Body of pancreas (tissue), 4 donors: ENCODE measurements around the gene GLIS2. TPM values are rescaled to one million over a fixed set of nuclear protein-coding genes. Genes with fewer than 3 reads are reported as not detected.

ENCODE experiments used
- ATAC-seq: fragments of 150-250 bp; one replicate; pipeline ENCODE4 v1.9.1; 2016
- DNase-seq, 4 donors: peaks; one replicate each; pipeline ENCODE4 v3.0.0-alpha.2; 2019
- H3K27ac ChIP-seq, 4 donors: fragments of 200-600 bp; sonication (generic); 1 replicate in 3 of 4; 2 replicates in 1 of 4; pipeline versions ENCODE4 v1.5.1 to v1.6.1; 2016 to 2019; ENCODE audit warnings: mild to moderate bottlenecking in 1 of 4, mixed read lengths in 1 of 4, moderate library complexity in 1 of 4
- H3K27me3 ChIP-seq, 2 donors: fragments of 200-600 bp; sonication (generic); one replicate each; pipeline ENCODE4 v1.6.0; 2016; ENCODE audit warnings: mild to moderate bottlenecking in 1 of 2
- H3K36me3 ChIP-seq, 2 donors: fragments of 200-600 bp; sonication (generic); replicated peaks in 1 of 2; 2 replicates each; pipeline ENCODE4 v1.5.1; 2016; ENCODE audit warnings: low read depth in 2 of 2; ENCODE audit not compliant: insufficient read depth in 1 of 2
- H3K4me1 ChIP-seq: fragments of 200-600 bp; sonication (generic); one replicate; pipeline ENCODE4 v1.6.0; 2016
- H3K4me3 ChIP-seq, 2 donors: fragments of 200-600 bp; sonication (generic); 1 replicate in 1 of 2; 2 replicates in 1 of 2; pipeline ENCODE4 v1.5.1; 2016 to 2019
- H3K9me3 ChIP-seq, 3 donors: fragments of 200-600 bp; sonication (generic); 1 replicate in 2 of 3; 2 replicates in 1 of 3; pipeline ENCODE4 v1.5.1; 2016
- CTCF ChIP-seq, 7 experiments: fragments of 450-650 bp in 4 of 7; fragments of 200-600 bp in 3 of 7; sonication (generic) in 3 of 7; IDR thresholded peaks; one replicate each; pipeline ENCODE4 v1.5.1; 2016 to 2019; ENCODE audit warnings: antibody characterized with exemption in 7 of 7
- POLR2A ChIP-seq, 3 donors: fragments of 450-650 bp; IDR thresholded peaks; one replicate each; pipeline ENCODE4 v1.6.1; 2016; ENCODE audit warnings: antibody characterized with exemption in 3 of 3, mild to moderate bottlenecking in 2 of 3
- whole genome bisulfite sequencing, 2 donors: methylation state at CpG; one replicate each; pipeline ENCODE4 v1.1.5; 2017; 5-methylcytosine and 5-hydroxymethylcytosine counted together
- intact Hi-C: fragments of 100-400 bp; cut with DNase I; formaldehyde crosslinking; loops from one replicate; pipeline ENCODE4 v1.15.1; 2023
- total RNA-seq, 2 donors: library from RNA; depleted of rRNA; stranded (reverse); fragments of >200 nt; gene quantifications; one replicate each; pipeline ENCODE4 v1.1.0, GENCODE V29; 2016

Gene GLIS2
- total RNA-seq, 2 donors from 2014 or later: 6.0 to 6.3 TPM

GRCh38 chr16:4376893-4377572 lies 61.2 kb downstream of the GLIS2 start:
- Histone ChIP-seq H3K4me3 (no peak overlapping the region), H3K9me3 (no peaks in the 10 kb centered on the region), H3K4me1 (peaks cover 67% of the 10 kb centered on the region), H3K36me3 (peaks cover 0 to 2% of the 10 kb centered on the region in 2 donors), H3K27me3 (no peaks in the 10 kb centered on the region), H3K27ac (peak overlapping the region; percentile 78 to 89 (median 86))
- intact Hi-C loops: no loop called here
- DNase-seq (peak in 1 of 4 donors; percentile 18), ATAC-seq (no peak)
- 78 to 90% methylated on average over 4 to 19 of the region's 27 CpGs for WGBS, 2 donors
- no peak for TF ChIP-seq CTCF (IDR thresholded peaks at IDR 0.05)
- TF ChIP-seq POLR2A (IDR thresholded peaks at IDR 0.05): no peak

GRCh38 chr16:4377573-4378154 lies 61.8 kb downstream of the GLIS2 start:
- no peaks in the 10 kb centered on the region for H3K27me3 ChIP-seq
- H3K27ac ChIP-seq: peak overlapping the region in 3 of 4 donors; percentile 78 to 89 (median 85)
- no peak overlapping the region for H3K4me3 ChIP-seq
- TF ChIP-seq CTCF (IDR thresholded peaks at IDR 0.05) (peak in 2 of 7 experiments; percentile 11 to 27), POLR2A (IDR thresholded peaks at IDR 0.05) (no peak)
- peaks cover 61% of the 10 kb centered on the region for H3K4me1 ChIP-seq
- intact Hi-C loops: no loop called here
- DNase-seq: peak in 2 of 4 donors; percentile 38 to 45
- H3K36me3 ChIP-seq: peaks cover 0 to 5% of the 10 kb centered on the region in 2 donors
- no peaks in the 10 kb centered on the region for H3K9me3 ChIP-seq
- ATAC-seq: no peak
- WGBS, 2 donors: 62 to 78% methylated on average over 8 to 12 of the region's 12 CpGs

- TF ChIP-seq POLR2A (IDR thresholded peaks at IDR 0.05) (no peak), CTCF (IDR thresholded peaks at IDR 0.05) (no peak)
- H3K27ac ChIP-seq: peak overlapping the region; percentile 8 to 89 (median 44)
- 82% methylated on average over 15 of the region's 15 CpGs; no CpG with 5 or more reads in 1 of the 2 donors for WGBS, 2 donors
- no peaks in the 10 kb centered on the region for H3K27me3 ChIP-seq
- ATAC-seq: no peak
- DNase-seq: peak in 1 of 4 donors; percentile 19
- H3K36me3 ChIP-seq: peaks cover 0 to 8% of the 10 kb centered on the region in 2 donors
- intact Hi-C loops: no loop called here
- no peaks in the 10 kb centered on the region for H3K9me3 ChIP-seq
- no peak overlapping the region for H3K4me3 ChIP-seq
- peaks cover 55% of the 10 kb centered on the region for H3K4me1 ChIP-seq
Measured at GRCh38 chr16:4378161-4378666, 62.3 kb downstream of the GLIS2 start.

- intact Hi-C loops: no loop called here
- Histone ChIP-seq H3K36me3 (peaks cover 0 to 8% of the 10 kb centered on the region in 2 donors), H3K27ac (peak overlapping the region in 2 of 4 donors; percentile 8 to 89), H3K4me3 (no peak overlapping the region), H3K27me3 (no peaks in the 10 kb centered on the region), H3K4me1 (peaks cover 46% of the 10 kb centered on the region), H3K9me3 (no peaks in the 10 kb centered on the region)
- TF ChIP-seq CTCF (IDR thresholded peaks at IDR 0.05): no peak
- TF ChIP-seq POLR2A (IDR thresholded peaks at IDR 0.05): no peak
- DNase-seq (peak in 1 of 4 donors; percentile 22), ATAC-seq (no peak)
- 75 to 87% methylated on average over 4 to 18 of the region's 21 CpGs for WGBS, 2 donors
Measured at GRCh38 chr16:4378999-4379690, 63.3 kb downstream of the GLIS2 start.
